Chondrocyte (in vitro differentiated cells): ENCODE measurements around the gene ALX4. TPM values are rescaled to one million over a fixed set of nuclear protein-coding genes. Genes with fewer than 3 reads are reported as not detected.

Source experiments
- DNase-seq: peaks from one replicate; pipeline ENCODE4 v3.0.0; 2021; ENCODE audit warnings: mixed read lengths, low spot score
- H3K27ac Mint-ChIP-seq: one replicate; pipeline ENCODE4 v1.8.0; 2021; ENCODE audit warnings: mild to moderate bottlenecking, moderate library complexity, mixed read lengths; ENCODE audit not compliant: unreplicated experiment
- H3K27me3 Mint-ChIP-seq: 2 replicates; pipeline ENCODE4 v1.8.0; 2021; ENCODE audit warnings: low read depth, mixed read lengths
- H3K36me3 Mint-ChIP-seq: 2 replicates; pipeline ENCODE4 v1.8.0; 2021; ENCODE audit warnings: low read depth, mixed read lengths
- H3K4me1 Mint-ChIP-seq: 2 replicates; pipeline ENCODE4 v1.8.0; 2021; ENCODE audit warnings: low read depth, mild to moderate bottlenecking, mixed read lengths
- H3K4me3 Mint-ChIP-seq: one replicate; pipeline ENCODE4 v1.8.0; 2021; ENCODE audit warnings: mild to moderate bottlenecking, moderate library complexity, mixed read lengths; ENCODE audit not compliant: unreplicated experiment
- H3K9me3 Mint-ChIP-seq: 2 replicates; pipeline ENCODE4 v1.8.0; 2021; ENCODE audit warnings: low read depth, mixed read lengths
- CTCF ChIP-seq: fragments of 200-600 bp; sonication (generic); IDR thresholded peaks from 2 replicates; pipeline ENCODE4 v1.5.0; 2021; ENCODE audit warnings: antibody characterized with exemption, mild to moderate bottlenecking, moderate library complexity
- total RNA-seq: library from RNA; stranded (reverse); gene quantifications from 3 replicates; pipeline ENCODE4 v1.2.1, GENCODE V29; 2021

ALX4 gene
- total RNA-seq, 1 donor from 2014 or later = not detected

GRCh38 chr11:44246726-44247125, 63.2 kb downstream of the ALX4 start:
- Mint-ChIP-seq H3K9me3 (peaks cover 5% of the 10 kb centered on the region), H3K36me3 (peaks cover 8% of the 10 kb centered on the region), H3K4me1 (peaks cover 61% of the 10 kb centered on the region), H3K27me3 (no peaks in the 10 kb centered on the region), H3K4me3 (no peak overlapping the region), H3K27ac (no peak overlapping the region)
- no peak for TF ChIP-seq CTCF
- no peak for DNase-seq

GRCh38 chr11:44244639-44245310, 65.2 kb downstream of the ALX4 start:
- TF ChIP-seq CTCF = no peak
- Mint-ChIP-seq H3K9me3 (no peaks in the 10 kb centered on the region), H3K4me1 (peaks cover 61% of the 10 kb centered on the region), H3K4me3 (no peak overlapping the region), H3K36me3 (peaks cover 6% of the 10 kb centered on the region), H3K27ac (peak overlapping the region; percentile 68), H3K27me3 (no peaks in the 10 kb centered on the region)
- no peak for DNase-seq

- TF ChIP-seq CTCF = no peak
- no peak overlapping the region for H3K4me3 Mint-ChIP-seq
- H3K4me1 Mint-ChIP-seq = peaks cover 61% of the 10 kb centered on the region
- H3K27me3 Mint-ChIP-seq = no peaks in the 10 kb centered on the region
- H3K27ac Mint-ChIP-seq = peak overlapping the region; percentile 10
- DNase-seq = no peak
- H3K9me3 Mint-ChIP-seq = no peaks in the 10 kb centered on the region
- peaks cover 3% of the 10 kb centered on the region for H3K36me3 Mint-ChIP-seq
Observed at GRCh38 chr11:44243595-44244343, 66.2 kb downstream of the ALX4 start.

GRCh38 chr11:44243086-44243485, 66.9 kb downstream of the ALX4 start:
- Mint-ChIP-seq H3K27me3 (no peaks in the 10 kb centered on the region), H3K4me3 (no peak overlapping the region), H3K27ac (peak overlapping the region; percentile 70), H3K36me3 (peaks cover 4% of the 10 kb centered on the region), H3K9me3 (no peaks in the 10 kb centered on the region), H3K4me1 (peaks cover 60% of the 10 kb centered on the region)
- TF ChIP-seq CTCF = no peak
- no peak for DNase-seq

- no peak for TF ChIP-seq CTCF
- peaks cover 8% of the 10 kb centered on the region for H3K36me3 Mint-ChIP-seq
- H3K27ac Mint-ChIP-seq = peak overlapping the region; percentile 13
- H3K27me3 Mint-ChIP-seq = no peaks in the 10 kb centered on the region
- peaks cover 50% of the 10 kb centered on the region for H3K4me1 Mint-ChIP-seq
- H3K4me3 Mint-ChIP-seq = no peak overlapping the region
- H3K9me3 Mint-ChIP-seq = no peaks in the 10 kb centered on the region
- DNase-seq = no peak
Observed at GRCh38 chr11:44241851-44242250, 68.1 kb downstream of the ALX4 start.
